KMS-11 (cell line): ENCODE data around the gene ATP9B.

ENCODE experiments used
- H2AFZ ChIP-seq: fragments of 200-600 bp; sonication (generic); 2 replicates; pipeline ENCODE4 v1.6.1; 2016; ENCODE audit warnings: antibody characterized with exemption, mixed run types, low read depth
- H3K27ac ChIP-seq: fragments of 200-600 bp; sonication (generic); 2 replicates; pipeline ENCODE4 v1.6.1; 2016; ENCODE audit warnings: mild to moderate bottlenecking, mixed run types
- H3K27me3 ChIP-seq: fragments of 200-600 bp; sonication (generic); 2 replicates; pipeline ENCODE4 v1.6.1; 2017; ENCODE audit warnings: mild to moderate bottlenecking, low read depth, mixed run types, moderate library complexity; ENCODE audit not compliant: insufficient read depth
- H3K36me3 ChIP-seq: fragments of 200-600 bp; sonication (generic); 2 replicates; pipeline ENCODE4 v1.6.1; 2017; ENCODE audit warnings: mild to moderate bottlenecking, mixed run types; ENCODE audit not compliant: insufficient read depth
- H3K4me1 ChIP-seq: fragments of 200-600 bp; sonication (generic); 2 replicates; pipeline ENCODE4 v1.6.1; 2016; ENCODE audit warnings: mild to moderate bottlenecking, low read depth, mixed run types; ENCODE audit not compliant: poor library complexity, severe bottlenecking
- H3K4me2 ChIP-seq: fragments of 200-600 bp; sonication (generic); 2 replicates; pipeline ENCODE4 v1.7.0; 2016; ENCODE audit warnings: mild to moderate bottlenecking, mixed run types
- H3K4me3 ChIP-seq: fragments of 200-600 bp; sonication (generic); IDR thresholded peaks from 2 replicates; pipeline ENCODE4 v1.6.1; 2017; ENCODE audit warnings: low read depth, low read length, mixed read lengths; ENCODE audit not compliant: insufficient read depth
- H3K79me2 ChIP-seq: fragments of 200-600 bp; sonication (generic); 2 replicates; pipeline ENCODE4 v1.6.1; 2016; ENCODE audit warnings: low read depth, mixed run types; ENCODE audit not compliant: insufficient read depth
- H3K9ac ChIP-seq: fragments of 200-600 bp; sonication (generic); 2 replicates; pipeline ENCODE4 v1.6.1; 2016; ENCODE audit warnings: mild to moderate bottlenecking, mixed run types
- H4K20me1 ChIP-seq: fragments of 200-600 bp; sonication (generic); 2 replicates; pipeline ENCODE4 v1.6.1; 2016; ENCODE audit warnings: mild to moderate bottlenecking, mixed run types; ENCODE audit not compliant: insufficient read depth
- CTCF ChIP-seq: fragments of 200-600 bp; sonication (generic); conservative IDR thresholded peaks from 2 replicates; pipeline ENCODE4 v1.6.1; 2017; ENCODE audit warnings: low read depth, mild to moderate bottlenecking, antibody characterized with exemption, low read length, moderate library complexity, mixed read lengths

The ATP9B gene

GRCh38 chr18:79387615-79388014 is 318.4 kb downstream of the ATP9B start:
- Histone ChIP-seq H3K79me2 (no peaks in the 10 kb centered on the region), H3K4me2 (no peak overlapping the region)

GRCh38 chr18:79388043-79388442 is 318.8 kb downstream of the ATP9B start:
- no peaks in the 10 kb centered on the region for H3K36me3 ChIP-seq
- no peak overlapping the region for H3K27ac ChIP-seq
- H3K9ac ChIP-seq = no peak overlapping the region
- no peak overlapping the region for H2AFZ ChIP-seq
- H3K27me3 ChIP-seq = peaks cover 7% of the 10 kb centered on the region; the same call in 1 of the 2 replicates
- H3K4me2 ChIP-seq = no peak overlapping the region
- H3K4me3 ChIP-seq = no peak overlapping the region
- H4K20me1 ChIP-seq = no peaks in the 10 kb centered on the region
- H3K79me2 ChIP-seq = no peaks in the 10 kb centered on the region
- no peak for TF ChIP-seq CTCF
- H3K4me1 ChIP-seq = peaks cover 7% of the 10 kb centered on the region

More at GRCh38 chr18:79387615-79388014, 318.4 kb downstream of the ATP9B start:
- Histone ChIP-seq H3K9ac (no peak overlapping the region), H3K4me1 (peaks cover 3% of the 10 kb centered on the region), H3K27ac (no peak overlapping the region), H2AFZ (no peak overlapping the region), H4K20me1 (no peaks in the 10 kb centered on the region), H3K27me3 (peaks cover 3% of the 10 kb centered on the region; the same call in 1 of the 2 replicates), H3K36me3 (no peaks in the 10 kb centered on the region), H3K4me3 (no peak overlapping the region)
- TF ChIP-seq CTCF = no peak

GRCh38 chr18:79389689-79390088 is 320.5 kb downstream of the ATP9B start:
- Histone ChIP-seq H3K4me3 (no peak overlapping the region), H2AFZ (no peak overlapping the region), H3K9ac (no peak overlapping the region), H3K36me3 (no peaks in the 10 kb centered on the region), H4K20me1 (no peaks in the 10 kb centered on the region), H3K4me1 (peaks cover 15% of the 10 kb centered on the region), H3K4me2 (no peak overlapping the region), H3K27ac (no peak overlapping the region), H3K27me3 (peaks cover 9% of the 10 kb centered on the region; the same call in 1 of the 2 replicates), H3K79me2 (no peaks in the 10 kb centered on the region)
- no peak for TF ChIP-seq CTCF

- Histone ChIP-seq H3K4me2 (no peak overlapping the region), H3K79me2 (no peaks in the 10 kb centered on the region), H3K4me3 (no peak overlapping the region), H3K4me1 (peaks cover 19% of the 10 kb centered on the region), H3K9ac (no peak overlapping the region), H3K36me3 (no peaks in the 10 kb centered on the region), H3K27ac (no peak overlapping the region), H4K20me1 (no peaks in the 10 kb centered on the region), H3K27me3 (peaks cover 21% of the 10 kb centered on the region; the same call in 1 of the 2 replicates), H2AFZ (no peak overlapping the region)
- no peak for TF ChIP-seq CTCF
These were observed 323.0 kb downstream of the ATP9B start for GRCh38 chr18:79392226-79392625.
